D721Med (cell line): ENCODE data around the gene PYGL.
"Not testable (repeated sequence)": the region's sequence is repeated elsewhere in the genome, so short reads cannot be mapped to it uniquely, and the experiment has no call there.

Source experiments
- DNase-seq: peaks from one replicate; pipeline ENCODE4 v3.0.0; 2011; ENCODE audit warnings: low spot score; ENCODE audit not compliant: insufficient read length
- FAIRE-seq: peaks from 2 replicates; lab custom pipeline; 2011; peaks lifted over from hg19 to GRCh38; lab: Jason Lieb, UNC
- CTCF ChIP-seq: IDR thresholded peaks from 2 replicates; pipeline ENCODE4 v1.5.1; 2012; ENCODE audit warnings: mild to moderate bottlenecking, control low read depth; ENCODE audit not compliant: insufficient read depth; ENCODE audit errors: missing control alignments

PYGL gene

GRCh38 chr14:50926851-50927386 lies 17.4 kb downstream of the PYGL start:
- no peak for TF ChIP-seq CTCF
- DNase-seq (no peak), FAIRE-seq (no peak)

GRCh38 chr14:50924843-50925242 lies 19.4 kb downstream of the PYGL start:
- no peak for TF ChIP-seq CTCF
- FAIRE-seq (no peak), DNase-seq (no peak)

GRCh38 chr14:50924236-50924635 lies 20.0 kb downstream of the PYGL start:
- TF ChIP-seq CTCF = no peak
- DNase-seq (no peak), FAIRE-seq (no peak)

GRCh38 chr14:50922803-50923202 lies 21.5 kb downstream of the PYGL start:
- FAIRE-seq (no peak), DNase-seq (no peak)
- TF ChIP-seq CTCF = no peak

GRCh38 chr14:50920482-50921230 lies 23.6 kb downstream of the PYGL start:
- DNase-seq (no peak), FAIRE-seq (no peak)
- TF ChIP-seq CTCF = no peak

- DNase-seq, FAIRE-seq: not testable (repeated sequence)
Measured at GRCh38 chr14:50919524-50919923, 24.8 kb downstream of the PYGL start.

GRCh38 chr14:50917449-50917848 lies 26.8 kb downstream of the PYGL start:
- no peak for TF ChIP-seq CTCF
- FAIRE-seq (no peak), DNase-seq (no peak)
